ENCODE results near the gene FAAH2. TPM values are rescaled to one million over a fixed set of nuclear protein-coding genes. Genes with fewer than 3 reads are reported as not detected.
A peak's percentile ranks its signal among the peaks of the same experiment; 100 is the strongest.

Gene FAAH2
- total and polyA plus RNA-seq, 2 donors (not counting 3 experiments of a cell fraction or from before 2014, with no cell fraction given), result 0.06 to 0.15 TPM

DNA sequence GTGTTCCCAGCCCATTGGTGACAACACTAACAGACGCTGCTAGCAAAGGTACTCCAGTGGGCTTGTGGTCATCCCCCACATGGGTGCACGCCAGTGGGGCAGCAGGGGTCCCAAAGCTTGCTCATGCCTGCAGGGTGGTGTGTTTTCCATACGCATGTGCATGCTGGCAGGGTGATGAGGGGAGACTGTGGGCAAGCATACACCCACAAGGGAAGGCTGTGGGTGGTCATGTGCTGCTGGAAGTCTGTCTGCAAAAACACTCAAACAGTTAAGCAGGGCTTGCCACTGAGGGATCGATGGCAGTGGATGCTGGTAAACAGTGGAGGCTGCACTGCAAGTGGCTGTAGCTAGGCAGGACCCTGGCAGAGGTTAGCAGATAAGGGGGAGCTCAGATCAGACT is 79.9 kb downstream of the FAAH2 start:
- Histone ChIP-seq H3K79me2 (ENCODE audit: control insufficient read depth, insufficient read depth, low read length) (no peaks in the 10 kb centered on the region), H2AFZ (ENCODE audit: low read depth, low read length) (no peak overlapping the region), H3K4me3 (replicated peaks in 1 of 3; ENCODE audit: insufficient read depth in 1 of 3, low read depth in 1 of 3, low read length in 3 of 3) (no peak overlapping the region), H3K9me1 (replicated peaks; ENCODE audit: control insufficient read depth, extremely low read depth, insufficient read depth, low read length) (no peaks in the 10 kb centered on the region), H3K4me2 (ENCODE audit: insufficient read depth, low read length) (no peak overlapping the region), H3K27ac (ENCODE audit: insufficient read depth, low read depth, low read length) (no peak overlapping the region), H3K27me3 (ENCODE audit: control insufficient read depth in 2 of 2, insufficient read depth in 2 of 2, low read length in 2 of 2) (no peaks in the 10 kb centered on the region), H4K20me1 (replicated peaks; ENCODE audit: control insufficient read depth, extremely low read depth, insufficient read depth, low read length) (no peaks in the 10 kb centered on the region), H3K9ac (replicated peaks; ENCODE audit: extremely low read depth, insufficient read depth, low read length) (no peak overlapping the region), H3K9me3 (replicated peaks; ENCODE audit: control insufficient read depth, insufficient read depth, low read length) (no peaks in the 10 kb centered on the region), H3K36me3 (ENCODE audit: control insufficient read depth in 2 of 2, extremely low read depth in 1 of 2, insufficient read depth in 2 of 2, low read length in 2 of 2) (no peaks in the 10 kb centered on the region), H3K4me1 (ENCODE audit: control insufficient read depth, extremely low read depth, insufficient read depth, low read length) (no peaks in the 10 kb centered on the region)
- DNase-seq (ENCODE audit: low read depth, low spot score) (no peak), FAIRE-seq (no peak)
- no TSS peak for BruUV-seq (replicated peaks)
- CTCF ChIA-PET, result no interaction called here
- POLR2A ChIA-PET, result no interaction called here
- dilution Hi-C loops (cut with MboI; ENCODE audit: extremely low pct_ligation_motif_present, low sequenced_read_pairs) (no loop called here), intact Hi-C loops (cut with micrococcal nuclease) (no loop called here)
- TF ChIP-seq, protein P1, sequence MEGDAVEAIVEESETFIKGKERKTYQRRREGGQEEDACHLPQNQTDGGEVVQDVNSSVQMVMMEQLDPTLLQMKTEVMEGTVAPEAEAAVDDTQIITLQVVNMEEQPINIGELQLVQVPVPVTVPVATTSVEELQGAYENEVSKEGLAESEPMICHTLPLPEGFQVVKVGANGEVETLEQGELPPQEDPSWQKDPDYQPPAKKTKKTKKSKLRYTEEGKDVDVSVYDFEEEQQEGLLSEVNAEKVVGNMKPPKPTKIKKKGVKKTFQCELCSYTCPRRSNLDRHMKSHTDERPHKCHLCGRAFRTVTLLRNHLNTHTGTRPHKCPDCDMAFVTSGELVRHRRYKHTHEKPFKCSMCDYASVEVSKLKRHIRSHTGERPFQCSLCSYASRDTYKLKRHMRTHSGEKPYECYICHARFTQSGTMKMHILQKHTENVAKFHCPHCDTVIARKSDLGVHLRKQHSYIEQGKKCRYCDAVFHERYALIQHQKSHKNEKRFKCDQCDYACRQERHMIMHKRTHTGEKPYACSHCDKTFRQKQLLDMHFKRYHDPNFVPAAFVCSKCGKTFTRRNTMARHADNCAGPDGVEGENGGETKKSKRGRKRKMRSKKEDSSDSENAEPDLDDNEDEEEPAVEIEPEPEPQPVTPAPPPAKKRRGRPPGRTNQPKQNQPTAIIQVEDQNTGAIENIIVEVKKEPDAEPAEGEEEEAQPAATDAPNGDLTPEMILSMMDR (IDR thresholded peaks at IDR 0.05; ENCODE audit: extremely low read depth in 1 of 2, insufficient read depth in 1 of 2, low read depth in 1 of 2, low read length in 2 of 2), result no peak
- TF ChIP-seq EZH2 (IDR thresholded peaks at IDR 0.05; ENCODE audit: borderline replicate concordance, low read depth, low read length, severe bottlenecking), result no peak

DNA sequence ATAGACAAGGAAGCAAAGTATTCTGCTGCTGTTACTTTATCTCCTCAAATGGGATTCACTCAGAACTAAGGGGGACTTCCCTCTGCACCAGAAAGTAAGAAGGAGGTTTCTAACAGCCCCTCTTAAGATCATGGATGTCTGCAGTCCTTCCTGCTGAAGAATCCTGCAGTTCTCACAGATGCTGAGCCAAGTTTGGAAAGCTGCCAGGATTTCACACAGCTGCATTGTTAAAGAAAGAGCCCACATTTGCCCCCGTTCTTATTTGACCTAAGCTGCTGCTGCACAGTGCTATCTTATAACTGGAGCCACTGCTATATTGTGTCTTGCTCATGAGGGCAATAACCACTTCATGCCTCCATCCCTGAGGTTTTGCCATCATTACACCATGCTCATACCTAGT is 81.1 kb downstream of the FAAH2 start:
- dilution Hi-C loops (cut with MboI; ENCODE audit: extremely low pct_ligation_motif_present, low sequenced_read_pairs) (no loop called here), intact Hi-C loops (cut with micrococcal nuclease) (no loop called here)
- no peaks in the 10 kb centered on the region for H3K36me3 ChIP-seq (ENCODE audit: control insufficient read depth in 2 of 2, extremely low read depth in 1 of 2, insufficient read depth in 2 of 2, low read length in 2 of 2)
- no peaks in the 10 kb centered on the region for H3K27me3 ChIP-seq (ENCODE audit: control insufficient read depth in 2 of 2, insufficient read depth in 2 of 2, low read length in 2 of 2)
- no peak overlapping the region for H3K27ac ChIP-seq (ENCODE audit: insufficient read depth, low read depth, low read length)
- no TSS peak for BruUV-seq (replicated peaks)
- TF ChIP-seq GATA2 (IDR thresholded peaks at IDR 0.05; ENCODE audit: insufficient read depth, insufficient read length, low read depth, low read length), result no peak
- TF ChIP-seq MYC (IDR thresholded peaks at IDR 0.05; ENCODE audit: low read depth, low read length), result no peak
- TF ChIP-seq, protein P2, sequence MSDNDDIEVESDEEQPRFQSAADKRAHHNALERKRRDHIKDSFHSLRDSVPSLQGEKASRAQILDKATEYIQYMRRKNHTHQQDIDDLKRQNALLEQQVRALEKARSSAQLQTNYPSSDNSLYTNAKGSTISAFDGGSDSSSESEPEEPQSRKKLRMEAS (IDR thresholded peaks at IDR 0.05; ENCODE audit: insufficient read depth, insufficient read length), result no peak
- TF ChIP-seq POLR2A (IDR thresholded peaks at IDR 0.05; ENCODE audit: low read depth, low read length), result no peak
- TF ChIP-seq POLR2AphosphoS5 (IDR thresholded peaks at IDR 0.05; ENCODE audit: insufficient read depth, low read depth, low read length), result no peak
- no peak for TF ChIP-seq EZH2 (IDR thresholded peaks at IDR 0.05; ENCODE audit: borderline replicate concordance, low read depth, low read length, severe bottlenecking)
- no peak for TF ChIP-seq FOS (IDR thresholded peaks at IDR 0.05; ENCODE audit: borderline replicate concordance, insufficient read depth, low read length)
- no peak for TF ChIP-seq JUN (IDR thresholded peaks at IDR 0.05; ENCODE audit: borderline replicate concordance, insufficient read depth, insufficient read length, low read depth)
- TF ChIP-seq, protein P1 (IDR thresholded peaks at IDR 0.05; ENCODE audit: extremely low read depth in 1 of 2, insufficient read depth in 1 of 2, low read depth in 1 of 2, low read length in 2 of 2), result no peak
- H3K79me2 ChIP-seq (ENCODE audit: control insufficient read depth, insufficient read depth, low read length), result no peaks in the 10 kb centered on the region
- no peak overlapping the region for H3K9ac ChIP-seq (replicated peaks; ENCODE audit: extremely low read depth, insufficient read depth, low read length)
- DNase-seq (ENCODE audit: low read depth, low spot score), result peak; percentile 18
- no peak overlapping the region for H3K4me2 ChIP-seq (ENCODE audit: insufficient read depth, low read length)
- H2AFZ ChIP-seq (ENCODE audit: low read depth, low read length), result no peak overlapping the region
- FAIRE-seq, result no peak
- H3K4me3 ChIP-seq (replicated peaks in 1 of 3; ENCODE audit: insufficient read depth in 1 of 3, low read depth in 1 of 3, low read length in 3 of 3), result no peak overlapping the region
- no peaks in the 10 kb centered on the region for H3K4me1 ChIP-seq (ENCODE audit: control insufficient read depth, extremely low read depth, insufficient read depth, low read length)
- POLR2A ChIA-PET, result no interaction called here
- no peaks in the 10 kb centered on the region for H4K20me1 ChIP-seq (replicated peaks; ENCODE audit: control insufficient read depth, extremely low read depth, insufficient read depth, low read length)
- no peaks in the 10 kb centered on the region for H3K9me1 ChIP-seq (replicated peaks; ENCODE audit: control insufficient read depth, extremely low read depth, insufficient read depth, low read length)
- no peaks in the 10 kb centered on the region for H3K9me3 ChIP-seq (replicated peaks; ENCODE audit: control insufficient read depth, insufficient read depth, low read length)
- CTCF ChIA-PET, result no interaction called here

Data from endothelial cell of umbilical vein (primary cell).